HG02943 (cell line): ENCODE results near the gene MAN1C1.
"Not testable (repeated sequence)": the region's sequence is repeated elsewhere in the genome, so short reads cannot be mapped to it uniquely, and the experiment has no call there.

Source experiments
- ATAC-seq: cut with Tn5 transposase; IDR thresholded peaks from one replicate; pipeline ENCODE4 v1.9.1; 2021; ENCODE audit warnings: mild to moderate bottlenecking, low read depth, moderate library complexity; ENCODE audit not compliant: unreplicated experiment

MAN1C1 gene

GRCh38 chr1:25729790-25730644 is 113.4 kb downstream of the MAN1C1 start:
- ATAC-seq, result no peak

GRCh38 chr1:25731148-25731547 is 114.6 kb downstream of the MAN1C1 start:
- ATAC-seq, result no peak

- no peak for ATAC-seq
These were observed 115.2 kb downstream of the MAN1C1 start for GRCh38 chr1:25731626-25732370.

- ATAC-seq, result no peak
These were observed 116.2 kb downstream of the MAN1C1 start for GRCh38 chr1:25732821-25733220.

- ATAC-seq, result no peak
These were observed 116.7 kb downstream of the MAN1C1 start for GRCh38 chr1:25733271-25733670.

- ATAC-seq, result not testable (repeated sequence)
These were observed 118.4 kb downstream of the MAN1C1 start for GRCh38 chr1:25734991-25735390.

GRCh38 chr1:25735956-25736529 is 119.5 kb downstream of the MAN1C1 start:
- ATAC-seq, result no peak

GRCh38 chr1:25737130-25737529 is 120.5 kb downstream of the MAN1C1 start:
- no peak for ATAC-seq

- ATAC-seq, result no peak
These were observed 121.9 kb downstream of the MAN1C1 start for GRCh38 chr1:25738499-25738898.

- no peak for ATAC-seq
These were observed 122.8 kb downstream of the MAN1C1 start for GRCh38 chr1:25739341-25739740.

GRCh38 chr1:25740071-25740470 is 123.5 kb downstream of the MAN1C1 start:
- no peak for ATAC-seq

- ATAC-seq, result no peak
These were observed 125.7 kb downstream of the MAN1C1 start for GRCh38 chr1:25742316-25742715.

GRCh38 chr1:25743164-25744139 is 126.9 kb downstream of the MAN1C1 start:
- ATAC-seq, result no peak

- ATAC-seq, result no peak
These were observed 127.6 kb downstream of the MAN1C1 start for GRCh38 chr1:25744140-25744581.

- ATAC-seq, result no peak
These were observed 128.2 kb downstream of the MAN1C1 start for GRCh38 chr1:25744636-25745425.

GRCh38 chr1:25746299-25747045 is 129.9 kb downstream of the MAN1C1 start:
- no peak for ATAC-seq

- ATAC-seq, result no peak
These were observed 130.6 kb downstream of the MAN1C1 start for GRCh38 chr1:25747046-25747719.

- no peak for ATAC-seq
These were observed 132.1 kb downstream of the MAN1C1 start for GRCh38 chr1:25748531-25749205.
